ENCODE measurements around the gene DTWD2. TPM values are rescaled to one million over a fixed set of nuclear protein-coding genes. Genes with fewer than 3 reads are reported as not detected.
A peak's percentile ranks its signal among the peaks of the same experiment; 100 is the strongest.

DTWD2 gene, protein sequence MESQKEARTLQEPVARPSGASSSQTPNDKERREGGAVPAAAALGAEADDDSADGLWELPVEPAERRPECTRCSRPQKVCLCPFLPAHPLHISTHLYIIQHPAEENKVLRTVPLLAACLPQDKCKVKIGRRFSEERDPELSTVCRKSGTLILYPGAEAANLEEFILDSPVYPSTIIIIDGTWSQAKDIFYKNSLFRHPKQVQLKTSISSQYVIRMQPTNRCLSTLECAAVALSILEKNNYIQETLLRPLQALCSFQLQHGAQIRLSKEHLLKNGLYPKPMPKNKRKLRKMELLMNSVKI
- total RNA-seq: 1 to 10 TPM; 2.6 to 5.8 (median 3.4) TPM
- polyA plus RNA-seq: 1 to 10 TPM; 2.5 to 4.3 TPM
- total RNA-seq: 8.1 reads per million, percentile 32 among the genes with 10 or more reads in this experiment

DNA sequence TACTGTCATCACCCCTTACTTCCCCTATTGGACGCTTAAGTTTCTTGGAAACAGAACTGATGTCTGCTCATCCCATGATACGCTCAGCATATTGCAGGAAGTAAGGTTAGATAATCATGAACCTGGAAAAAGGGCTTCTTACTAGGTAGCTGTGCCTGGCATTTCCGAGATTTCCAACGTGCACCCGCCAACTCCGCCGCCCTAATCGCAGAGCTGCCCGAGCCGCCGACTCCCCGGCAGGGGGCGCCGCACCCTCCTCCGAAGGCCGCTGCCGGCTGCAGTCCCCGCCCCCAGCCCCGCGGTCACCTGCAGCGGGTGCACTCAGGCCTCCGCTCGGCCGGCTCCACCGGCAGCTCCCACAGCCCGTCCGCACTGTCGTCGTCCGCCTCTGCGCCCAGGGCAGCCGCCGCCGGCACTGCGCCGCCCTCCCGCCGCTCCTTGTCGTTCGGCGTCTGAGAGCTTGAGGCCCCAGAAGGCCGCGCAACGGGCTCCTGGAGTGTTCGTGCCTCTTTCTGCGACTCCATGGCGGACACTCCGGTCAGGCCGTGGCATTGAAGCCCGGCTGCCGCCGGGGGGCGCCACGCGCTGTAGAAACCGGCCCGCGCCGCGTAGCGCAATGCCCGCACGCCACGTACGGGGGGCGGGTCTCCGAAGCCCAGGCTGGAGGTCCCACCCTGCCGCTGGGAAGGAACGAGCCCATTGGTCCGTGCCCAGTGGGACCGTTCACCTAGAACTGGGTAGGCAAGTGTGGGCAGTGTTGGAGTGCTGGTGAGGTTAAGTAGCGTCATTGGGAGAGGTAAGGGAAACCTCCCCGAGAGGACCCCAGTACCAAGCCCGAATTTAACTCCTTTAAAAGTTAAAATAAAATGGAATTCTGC lies at the start of gene DTWD2:
DTWD2 (minus strand) TSS at position 560 of the 878 bp plus-strand sequence; CDS start at position 524, 36 bp downstream.
- Mint-ChIP-seq H3K4me1 (peaks cover 14 to 39% (median 28%) of the 10 kb centered on the region in 7 donors), H3K4me3 (peak within 1 kb of the TSS; percentile 78 to 87 (median 84)), H3K27ac (peak within 1 kb of the TSS in 8 of 9 donors; percentile 19 to 84 (median 79)), H3K9me3 (peaks cover 0 to 6% (median 0%) of the 10 kb centered on the region in 11 donors), H3K36me3 (peaks cover 0 to 7% (median 0%) of the 10 kb centered on the region in 5 donors), H3K27me3 (peaks cover 0 to 2% (median 0%) of the 10 kb centered on the region in 5 donors)
- ChIA-PET CTCF (interaction anchor here (0.6 to 2.9 kb wide), 19 partner anchors 17 to 482 kb away, joined by 3 to 54 read pairs (median 3); partner anchors contain the start of gene HSD17B4), POLR2A (interaction anchor here (0.5 to 2.0 kb wide), 6 partner anchors 83 to 463 kb away, joined by 3 to 10 read pairs (median 3); partner anchors contain the start of gene DMXL1)
- Histone ChIP-seq H3K4me1 (ENCODE audit: control insufficient read depth in 2 of 2, insufficient read depth in 2 of 2, low read length in 2 of 2) (peaks cover 6 to 8% of the 10 kb centered on the region in 2 donors), H3K27me3 (ENCODE audit: control insufficient read depth in 2 of 2, insufficient read depth in 2 of 2, low read length in 2 of 2) (no peaks in the 10 kb centered on the region), H3K36me3 (ENCODE audit: control insufficient read depth in 2 of 3, insufficient read depth in 3 of 3, low read length in 3 of 3) (no peaks in the 10 kb centered on the region), H3K27ac (ENCODE audit: low read depth, low read length) (peak within 1 kb of the TSS; percentile 74), H3K4me3 (ENCODE audit: low read length) (peak within 1 kb of the TSS; percentile 59), H3K9me3 (ENCODE audit: control insufficient read depth in 2 of 3, low read length in 3 of 3) (no peaks in the 10 kb centered on the region)
- DNase-seq (peak; percentile 84 to 98 (median 95)), ATAC-seq (peak; percentile 95)
- intact Hi-C loops (cut with micrococcal nuclease): loop anchor here (1.0 to 5.0 kb wide), 13 partner anchors 34 to 1470 kb away; partner anchors contain the start of gene HSD17B4 (in 1 of the 2)

DNA sequence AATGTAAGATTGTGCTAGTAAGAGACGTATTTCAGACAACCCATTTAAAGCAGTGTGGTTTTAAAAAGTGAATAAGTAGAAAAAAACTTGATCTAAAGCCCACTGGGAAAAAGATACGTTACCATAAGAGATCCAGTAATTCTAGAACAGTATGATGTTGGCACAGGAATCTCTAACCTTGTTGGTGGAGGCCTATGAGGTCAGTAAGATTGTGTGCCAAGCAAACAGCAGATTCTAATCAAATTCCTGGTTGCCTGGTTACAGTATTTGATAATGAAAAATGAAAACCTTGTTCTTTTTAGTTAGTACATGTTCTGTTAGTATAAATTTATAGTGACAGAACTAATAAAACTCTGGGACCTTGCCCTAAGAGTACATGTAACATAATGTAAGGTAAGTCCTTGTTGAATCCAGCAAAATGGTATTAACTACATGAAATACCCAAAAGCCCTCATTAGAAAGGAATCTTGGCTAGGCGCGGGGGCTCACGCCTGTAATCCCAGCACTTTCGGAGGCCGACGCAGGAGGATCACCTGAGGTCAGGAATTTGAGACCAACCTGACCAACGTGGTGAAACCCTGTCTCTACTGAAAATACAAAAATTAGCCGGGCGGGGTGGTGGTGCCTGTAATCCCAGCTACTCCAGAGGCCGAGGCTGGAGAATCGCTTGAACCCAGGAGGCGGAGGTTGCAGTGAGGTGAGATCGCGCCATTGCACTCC lies 49.3 kb upstream of the DTWD2 start:
- CTCF ChIA-PET: no interaction called here
- H3K9me3 Mint-ChIP-seq: no peaks in the 10 kb centered on the region
- no peaks in the 10 kb centered on the region for H3K36me3 ChIP-seq (ENCODE audit: control insufficient read depth in 2 of 3, insufficient read depth in 3 of 3, low read length in 3 of 3)
- H3K27me3 ChIP-seq (ENCODE audit: control insufficient read depth in 2 of 2, insufficient read depth in 2 of 2, low read length in 2 of 2): no peaks in the 10 kb centered on the region
- no peak for ATAC-seq
- no peak for DNase-seq
- H3K9me3 ChIP-seq (ENCODE audit: control insufficient read depth in 2 of 3, low read length in 3 of 3): no peaks in the 10 kb centered on the region
- H3K4me1 ChIP-seq (ENCODE audit: control insufficient read depth in 2 of 2, insufficient read depth in 2 of 2, low read length in 2 of 2): no peaks in the 10 kb centered on the region
- H3K4me3 ChIP-seq (ENCODE audit: low read length): no peak overlapping the region
- intact Hi-C loops (cut with micrococcal nuclease): no loop called here
- peaks cover 0 to 6% (median 1%) of the 10 kb centered on the region in 5 donors for H3K36me3 Mint-ChIP-seq
- H3K4me3 Mint-ChIP-seq: no peak overlapping the region
- no peak overlapping the region for H3K27ac Mint-ChIP-seq
- no peak overlapping the region for H3K27ac ChIP-seq (ENCODE audit: low read depth, low read length)
- H3K4me1 Mint-ChIP-seq: peaks cover 0 to 8% (median 2%) of the 10 kb centered on the region in 7 donors
- POLR2A ChIA-PET: no interaction called here
- H3K27me3 Mint-ChIP-seq: no peaks in the 10 kb centered on the region

DNA sequence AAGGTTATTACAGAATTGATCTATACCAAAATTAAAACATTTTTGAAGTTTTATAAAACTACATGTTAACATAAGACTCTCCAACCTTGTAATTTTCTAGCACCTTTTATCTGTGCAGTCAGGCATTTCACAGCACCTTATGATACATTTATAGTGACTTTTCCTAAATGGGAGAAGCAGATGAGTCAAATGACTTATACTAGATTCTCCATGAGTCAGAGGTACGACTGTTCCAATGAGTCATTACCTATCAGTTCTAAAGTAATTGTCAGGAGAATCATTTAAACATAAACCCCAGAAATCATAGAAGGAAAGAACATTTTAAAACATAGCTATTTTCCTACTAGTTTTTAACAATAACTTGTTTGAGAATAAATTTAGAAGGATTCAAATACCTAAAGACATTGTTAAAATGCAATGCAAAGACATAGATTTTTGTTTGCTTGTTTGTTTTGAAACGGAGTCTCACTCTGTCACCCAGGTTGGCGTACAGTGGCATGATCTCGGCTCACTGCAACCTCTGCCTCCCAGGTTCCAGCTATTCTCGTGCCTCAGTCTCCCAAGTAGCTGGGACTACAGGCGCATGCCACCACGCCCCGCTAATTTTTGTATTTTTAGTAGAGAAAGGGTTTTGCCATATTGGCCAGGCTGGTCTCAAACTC lies 47.9 kb upstream of the DTWD2 start:
- H3K27me3 ChIP-seq (ENCODE audit: control insufficient read depth in 2 of 2, insufficient read depth in 2 of 2, low read length in 2 of 2): no peaks in the 10 kb centered on the region
- H3K9me3 ChIP-seq (ENCODE audit: control insufficient read depth in 2 of 3, low read length in 3 of 3): no peaks in the 10 kb centered on the region
- intact Hi-C loops (cut with micrococcal nuclease): no loop called here
- peaks cover 0 to 9% of the 10 kb centered on the region in 2 donors for H3K4me1 ChIP-seq (ENCODE audit: control insufficient read depth in 2 of 2, insufficient read depth in 2 of 2, low read length in 2 of 2)
- DNase-seq (no peak), ATAC-seq (no peak)
- H3K4me3 ChIP-seq (ENCODE audit: low read length): no peak overlapping the region
- ChIA-PET POLR2A (no interaction called here), CTCF (no interaction called here)
- H3K4me3 Mint-ChIP-seq: no peak overlapping the region
- no peak overlapping the region for H3K27ac Mint-ChIP-seq
- H3K4me1 Mint-ChIP-seq: peaks cover 0 to 19% (median 16%) of the 10 kb centered on the region in 7 donors
- no peak overlapping the region for H3K27ac ChIP-seq (ENCODE audit: low read depth, low read length)
- H3K9me3 Mint-ChIP-seq: no peaks in the 10 kb centered on the region
- H3K36me3 ChIP-seq (ENCODE audit: control insufficient read depth in 2 of 3, insufficient read depth in 3 of 3, low read length in 3 of 3): no peaks in the 10 kb centered on the region
- H3K27me3 Mint-ChIP-seq: no peaks in the 10 kb centered on the region
- H3K36me3 Mint-ChIP-seq: peaks cover 0 to 6% (median 1%) of the 10 kb centered on the region in 5 donors

DNA sequence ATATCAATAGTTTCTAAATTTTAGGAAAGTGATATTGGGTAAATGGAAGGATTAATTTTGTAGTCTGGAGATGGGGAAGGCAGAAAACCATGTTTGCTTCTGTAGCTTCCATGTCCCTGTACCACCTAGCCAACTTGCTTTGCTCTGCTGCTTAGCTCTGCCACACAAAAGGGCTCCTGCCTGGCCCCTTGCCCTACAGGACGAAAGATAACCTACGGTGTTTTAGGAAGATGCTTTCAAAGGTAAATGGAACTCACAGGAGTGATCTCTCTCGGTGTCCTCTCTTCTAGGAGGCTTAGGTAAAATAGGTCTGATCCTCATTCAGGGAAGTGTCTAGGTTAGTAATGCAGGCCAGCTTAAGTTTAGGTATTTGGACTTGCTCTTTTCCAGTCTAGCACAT lies 44.8 kb upstream of the DTWD2 start:
- DNase-seq: no peak
- intact Hi-C loops (cut with micrococcal nuclease): no loop called here
- Histone ChIP-seq H3K27me3 (ENCODE audit: control insufficient read depth in 2 of 2, insufficient read depth in 2 of 2, low read length in 2 of 2) (no peaks in the 10 kb centered on the region), H3K36me3 (ENCODE audit: control insufficient read depth in 2 of 3, insufficient read depth in 3 of 3, low read length in 3 of 3) (no peaks in the 10 kb centered on the region), H3K4me3 (ENCODE audit: low read length) (no peak overlapping the region), H3K4me1 (ENCODE audit: control insufficient read depth in 2 of 2, insufficient read depth in 2 of 2, low read length in 2 of 2) (peaks cover 0 to 18% of the 10 kb centered on the region in 2 donors), H3K27ac (ENCODE audit: low read depth, low read length) (no peak overlapping the region), H3K9me3 (ENCODE audit: control insufficient read depth in 2 of 3, low read length in 3 of 3) (no peaks in the 10 kb centered on the region)
- peaks cover 0 to 24% (median 22%) of the 10 kb centered on the region in 7 donors for H3K4me1 Mint-ChIP-seq
- no peak for ATAC-seq
- H3K4me3 Mint-ChIP-seq: no peak overlapping the region
- ChIA-PET CTCF (no interaction called here), POLR2A (interaction anchor here (0.6 kb wide), 1 partner anchor 328 kb away, joined by 3 read pairs; no protein-coding TSS in a partner anchor)
- no peaks in the 10 kb centered on the region for H3K27me3 Mint-ChIP-seq
- H3K9me3 Mint-ChIP-seq: no peaks in the 10 kb centered on the region
- H3K27ac Mint-ChIP-seq: peak overlapping the region in 4 of 9 donors; percentile 3 to 88 (median 52)
- H3K36me3 Mint-ChIP-seq: peaks cover 0 to 4% (median under 1%) of the 10 kb centered on the region in 5 donors

DNA sequence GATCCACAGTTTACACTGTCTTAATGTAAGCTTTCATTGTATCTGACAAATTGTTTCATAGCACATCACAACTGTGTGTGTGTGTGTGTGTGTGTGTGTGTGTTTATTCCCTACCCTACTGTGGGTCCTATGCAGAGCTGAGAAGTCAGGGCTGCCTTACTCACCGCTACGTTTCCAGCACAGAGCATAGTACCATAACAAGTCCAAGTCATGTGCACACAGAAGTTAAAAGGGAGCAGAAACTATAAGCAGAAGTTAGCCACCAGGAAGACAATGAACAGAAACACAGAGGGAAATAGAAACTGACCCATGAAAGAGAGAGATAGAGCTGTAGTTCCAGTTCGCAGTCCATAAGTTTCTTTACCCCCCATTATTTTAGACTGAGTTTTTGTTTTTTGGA lies 44.3 kb upstream of the DTWD2 start:
- intact Hi-C loops (cut with micrococcal nuclease): no loop called here
- H3K9me3 ChIP-seq (ENCODE audit: control insufficient read depth in 2 of 3, low read length in 3 of 3): no peaks in the 10 kb centered on the region
- Mint-ChIP-seq H3K36me3 (peaks cover 0 to 5% (median 0%) of the 10 kb centered on the region in 5 donors), H3K4me1 (peaks cover 0 to 24% (median 22%) of the 10 kb centered on the region in 7 donors), H3K9me3 (no peaks in the 10 kb centered on the region), H3K27ac (peak overlapping the region in 4 of 9 donors; percentile 6 to 88 (median 46)), H3K4me3 (no peak overlapping the region), H3K27me3 (no peaks in the 10 kb centered on the region)
- CTCF ChIA-PET: no interaction called here
- DNase-seq (no peak), ATAC-seq (peak; percentile 76)
- peaks cover 0 to 18% of the 10 kb centered on the region in 2 donors for H3K4me1 ChIP-seq (ENCODE audit: control insufficient read depth in 2 of 2, insufficient read depth in 2 of 2, low read length in 2 of 2)
- H3K36me3 ChIP-seq (ENCODE audit: control insufficient read depth in 2 of 3, insufficient read depth in 3 of 3, low read length in 3 of 3): no peaks in the 10 kb centered on the region
- POLR2A ChIA-PET: no interaction called here
- no peak overlapping the region for H3K4me3 ChIP-seq (ENCODE audit: low read length)
- no peaks in the 10 kb centered on the region for H3K27me3 ChIP-seq (ENCODE audit: control insufficient read depth in 2 of 2, insufficient read depth in 2 of 2, low read length in 2 of 2)
- H3K27ac ChIP-seq (ENCODE audit: low read depth, low read length): no peak overlapping the region

Measured in naive thymus-derived CD4-positive, alpha-beta T cell (primary cell).